HCT116 (cell line): ENCODE data around the gene LONRF3. TPM values are rescaled to one million over a fixed set of nuclear protein-coding genes. Genes with fewer than 3 reads are reported as not detected.

Source experiments
- total RNA-seq: library from RNA; stranded (reverse); gene quantifications from one replicate; pipeline ENCODE4 v1.2.1, GENCODE V29; 2021; ENCODE audit not compliant: unreplicated experiment

The LONRF3 gene
- total RNA-seq, 1 experiment from 2014 or later, result 3.1 TPM

Other genes starting within 250 kb of the LONRF3 start
- 28.2 TPM for gene IL13RA1, start 247.0 kb upstream of the LONRF3 start, total RNA-seq
- gene ZCCHC12, start 150.8 kb upstream of the LONRF3 start, total RNA-seq, result 0.89 TPM
- gene CT47C1, start 98.4 kb downstream of the LONRF3 start, total RNA-seq, result not detected
- not detected for gene KIAA1210, start 153.2 kb downstream of the LONRF3 start, total RNA-seq